NCI-H524 (cell line): Measurements from ENCODE around the gene KYAT1.
"Not testable (repeated sequence)": the region's sequence is repeated elsewhere in the genome, so short reads cannot be mapped to it uniquely, and the experiment has no call there.

Experiments used
- DNase-seq, 2 experiments: peaks; one replicate each; lab custom pipeline; 2025; lab: John Stamatoyannopoulos, UW

Gene KYAT1

DNA sequence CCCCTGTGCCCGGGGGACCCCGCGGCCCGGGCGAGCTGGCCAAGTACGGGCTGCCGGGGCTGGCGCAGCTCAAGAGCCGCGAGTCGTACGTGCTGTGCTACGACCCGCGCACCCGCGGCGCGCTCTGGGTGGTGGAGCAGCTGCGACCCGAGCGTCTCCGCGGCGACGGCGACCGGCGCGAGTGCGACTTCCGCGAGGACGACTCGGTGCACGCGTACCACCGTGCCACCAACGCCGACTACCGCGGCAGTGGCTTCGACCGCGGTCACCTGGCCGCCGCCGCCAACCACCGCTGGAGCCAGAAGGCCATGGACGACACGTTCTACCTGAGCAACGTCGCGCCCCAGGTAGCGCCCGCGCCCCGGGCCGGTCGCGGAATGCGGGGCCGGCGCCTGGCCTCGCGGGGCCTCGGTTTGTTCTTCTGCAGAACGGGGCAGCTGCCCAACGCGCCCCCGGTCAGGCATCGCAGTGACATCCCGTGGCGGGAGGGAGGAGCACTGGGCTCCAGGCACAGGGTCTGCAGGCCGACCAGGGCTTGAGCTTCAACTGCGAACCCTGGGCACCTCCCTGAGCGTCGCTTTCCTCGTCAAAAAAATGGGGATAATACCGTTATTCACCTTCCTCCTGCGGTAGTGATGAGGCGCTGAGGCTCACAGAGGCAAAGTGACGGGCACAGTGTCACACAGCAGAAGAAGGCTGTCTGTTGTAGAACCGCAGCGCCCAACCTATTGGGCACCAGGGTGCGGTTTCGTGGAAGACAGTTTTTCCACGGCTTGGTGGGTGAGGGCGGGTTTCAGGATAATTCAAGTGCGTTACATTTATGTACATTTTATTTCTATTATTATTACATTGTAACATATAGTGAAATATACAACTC lies 62.7 kb downstream of the KYAT1 start:
- peak; percentile 44 to 65 for DNase-seq

DNA sequence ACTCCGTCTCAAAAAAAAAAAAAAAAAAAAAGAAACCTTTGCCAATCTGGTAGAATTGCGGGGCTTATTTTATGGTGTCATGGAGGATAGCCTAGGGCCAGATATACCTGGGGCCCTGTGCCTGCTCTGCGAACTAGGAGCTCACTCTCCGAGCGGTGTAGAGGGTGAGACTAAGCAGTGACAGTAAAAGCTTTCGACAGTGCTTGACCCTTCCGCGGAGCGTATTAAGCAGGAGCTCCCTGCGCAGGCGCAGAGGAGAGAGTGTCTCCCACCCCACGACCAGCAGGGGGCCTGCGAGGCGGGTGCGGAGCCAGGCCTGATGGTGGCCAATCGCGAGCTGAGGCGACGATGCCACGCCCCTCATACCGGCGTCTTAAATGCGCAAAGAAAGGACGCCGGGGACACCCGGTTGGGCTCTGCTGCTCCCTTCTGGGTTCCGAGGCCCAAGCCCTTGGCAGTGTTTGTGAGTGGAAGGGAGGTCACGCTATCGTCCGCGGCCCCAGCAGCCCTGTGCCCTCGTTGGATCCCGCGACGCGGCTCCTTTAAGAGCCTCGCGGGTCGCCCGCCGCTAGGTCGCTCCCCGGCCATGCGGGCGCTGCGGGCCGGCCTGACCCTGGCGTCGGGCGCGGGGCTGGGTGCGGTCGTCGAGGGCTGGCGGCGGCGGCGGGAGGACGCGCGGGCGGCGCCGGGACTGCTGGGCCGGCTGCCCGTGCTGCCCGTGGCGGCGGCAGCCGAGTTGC lies 63.5 kb downstream of the KYAT1 start, which contains the start of gene ENDOG:
Gene ENDOG, plus strand, starts transcription at position 402 of the 740 bp plus-strand sequence. Its CDS starts 185 bp downstream, at position 587.
- peak; percentile 99 for DNase-seq

DNA sequence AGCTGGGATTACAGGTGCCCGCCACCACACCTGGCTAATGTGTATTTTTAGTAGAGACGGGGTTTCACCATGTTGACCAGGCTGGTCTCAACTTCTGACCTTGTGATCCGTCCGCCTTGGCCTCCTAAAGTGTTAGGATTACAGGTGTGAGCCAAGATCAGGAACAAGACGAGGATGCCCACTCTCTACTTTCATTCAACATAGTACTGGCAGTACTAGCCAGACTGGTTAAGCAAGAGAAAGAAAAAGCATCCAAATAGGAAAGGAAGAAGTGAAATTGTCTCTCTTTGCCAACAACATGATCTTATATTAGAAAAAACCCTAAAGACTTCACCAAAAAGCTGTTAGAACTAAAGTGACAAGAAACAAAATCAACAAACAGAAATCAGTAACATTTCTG lies 70.9 kb downstream of the KYAT1 start:
- no peak for DNase-seq

DNA sequence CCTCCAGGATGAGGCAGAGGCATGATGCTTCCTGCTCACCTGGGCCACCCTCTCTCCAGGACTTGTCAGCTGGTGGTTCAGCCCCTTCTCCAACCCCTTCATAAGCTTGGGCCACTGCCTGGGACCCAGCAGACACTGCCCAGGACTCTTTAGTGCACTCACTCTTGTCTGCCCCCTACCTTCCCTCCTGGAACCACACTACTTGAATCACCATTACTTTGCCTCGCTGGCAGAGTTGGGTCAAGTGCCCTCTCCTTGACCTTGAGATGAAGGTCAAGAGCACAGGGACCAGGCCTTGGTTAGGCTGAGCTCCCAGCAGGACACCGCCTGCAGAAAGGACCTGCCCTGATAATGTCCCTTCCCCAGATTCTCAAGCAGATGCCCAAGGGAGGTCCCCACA lies 71.9 kb downstream of the KYAT1 start:
- DNase-seq, result no peak

DNA sequence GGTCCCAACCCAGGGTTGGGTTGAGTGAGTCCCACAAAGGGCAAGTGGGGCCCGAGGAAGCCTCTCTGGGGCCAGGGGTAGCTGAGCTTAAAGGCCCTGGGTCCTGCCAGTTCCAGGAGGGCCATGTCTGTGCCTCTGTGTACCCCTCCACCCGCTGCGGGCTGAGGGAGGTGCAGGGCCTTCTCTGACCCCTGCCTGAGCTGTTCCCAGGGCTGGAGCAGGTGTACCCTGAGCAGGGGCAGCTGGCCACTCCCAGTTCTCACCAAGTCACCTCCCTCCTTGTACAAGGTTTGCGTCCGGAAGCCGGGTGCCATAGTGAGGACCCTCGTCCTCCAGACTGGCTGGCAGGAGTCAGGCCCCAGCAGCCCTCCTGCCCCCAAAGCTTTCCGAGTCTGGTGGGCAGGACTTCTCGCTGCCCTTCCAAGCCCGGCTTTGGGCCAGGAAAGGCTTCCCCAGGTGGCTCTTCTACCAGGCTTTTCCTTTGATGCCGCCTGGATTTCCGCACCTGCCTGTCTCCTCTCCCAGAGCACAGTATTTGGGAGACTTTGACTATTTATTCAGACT lies 72.6 kb downstream of the KYAT1 start:
- DNase-seq, result no peak

DNA sequence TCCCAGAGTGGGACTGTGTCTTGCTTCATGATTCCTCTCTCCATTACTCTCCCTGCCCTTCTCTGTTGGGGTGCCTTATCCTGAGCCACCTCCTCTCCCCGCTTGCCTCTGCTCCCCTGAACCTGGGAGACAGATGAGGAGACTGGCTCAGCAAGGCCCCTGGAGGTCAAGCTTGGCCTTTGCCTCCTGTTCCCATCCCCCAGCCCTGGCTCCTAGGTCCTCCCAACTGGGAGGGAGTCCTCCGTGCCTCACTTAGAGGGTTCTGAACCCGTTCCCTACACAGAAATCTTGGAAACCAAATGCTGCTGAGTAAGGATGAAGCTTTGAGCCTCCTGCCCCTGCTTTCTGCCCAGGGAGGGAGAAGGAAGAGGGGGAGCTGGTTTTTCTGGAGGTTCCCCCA lies 73.2 kb downstream of the KYAT1 start:
- no peak for DNase-seq

DNA sequence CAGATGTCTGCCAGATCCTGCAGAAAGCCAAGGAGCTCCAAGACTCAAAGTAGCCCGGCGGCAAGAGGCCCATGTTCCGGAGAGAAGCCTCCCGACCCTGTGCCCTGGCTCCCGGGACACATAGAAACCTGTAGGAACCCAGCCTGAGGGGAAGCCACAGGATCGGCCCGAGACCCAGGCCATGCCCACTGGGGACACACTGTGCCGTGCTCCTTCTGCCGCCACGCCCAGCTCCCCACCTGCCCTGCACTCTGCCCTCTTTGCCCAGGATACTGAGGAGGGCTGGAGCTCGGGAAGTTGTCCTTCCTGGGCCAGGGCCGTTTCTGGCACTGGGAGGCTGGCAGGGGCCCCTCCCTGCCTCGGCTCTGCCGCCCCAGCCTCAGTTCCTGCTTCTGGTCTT lies 73.9 kb downstream of the KYAT1 start:
- no peak for DNase-seq

DNA sequence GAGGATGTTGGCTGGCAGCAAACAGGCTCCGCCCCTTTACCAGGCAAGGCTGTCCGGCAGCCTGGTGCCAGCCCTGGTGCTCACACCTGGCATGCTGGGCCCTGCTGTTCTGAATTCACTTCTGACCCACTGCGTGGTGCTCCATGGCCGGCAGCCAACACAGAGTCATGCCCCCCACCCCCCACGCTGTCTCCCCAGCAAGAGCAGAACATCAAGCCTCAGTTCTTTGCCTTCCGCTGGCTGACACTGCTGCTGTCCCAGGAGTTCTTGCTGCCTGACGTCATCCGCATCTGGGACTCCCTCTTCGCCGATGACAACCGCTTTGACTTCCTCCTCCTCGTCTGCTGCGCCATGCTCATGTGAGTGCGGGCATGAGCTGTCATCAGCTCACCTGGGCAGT lies 76.1 kb downstream of the KYAT1 start:
- DNase-seq, result no peak

DNA sequence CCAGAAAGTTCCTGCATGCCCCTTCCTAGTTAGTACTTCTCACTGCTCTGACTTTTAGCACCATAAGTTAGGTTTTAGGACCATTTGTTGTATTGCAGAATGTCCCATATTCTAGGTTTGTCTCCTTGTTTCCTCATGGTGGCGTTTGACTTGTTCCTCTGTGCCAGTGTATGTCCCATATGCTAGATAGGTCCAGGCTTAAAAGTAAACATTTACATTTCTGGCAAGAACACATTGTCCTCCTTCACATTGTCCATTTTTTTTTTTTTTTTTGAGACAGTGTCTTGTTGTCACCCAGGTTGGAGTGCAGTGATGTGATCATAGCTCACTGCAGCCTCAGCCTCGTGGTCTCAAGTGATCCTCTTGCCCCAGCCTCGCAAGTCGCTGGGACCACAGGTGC lies 79.3 kb downstream of the KYAT1 start:
- no peak for DNase-seq

DNA sequence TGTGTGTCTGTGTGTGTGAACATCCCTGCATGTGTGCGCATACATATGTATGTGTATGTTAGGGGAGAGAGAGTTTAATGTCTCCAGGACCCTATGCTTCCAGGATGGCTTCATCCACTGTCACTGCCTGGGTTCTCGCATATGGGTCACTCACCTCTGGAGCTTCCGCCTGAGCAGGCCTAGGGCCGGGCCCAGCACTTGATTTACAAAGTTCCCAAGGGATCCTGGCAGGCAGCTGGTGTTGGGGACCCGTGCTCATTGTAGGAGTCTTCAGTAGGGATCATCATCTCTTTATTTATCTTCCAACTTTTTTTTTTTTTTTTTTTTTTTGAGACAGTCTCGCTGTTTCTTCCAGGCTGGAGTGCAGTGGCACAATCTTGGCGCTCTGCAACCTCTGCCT lies 81.7 kb downstream of the KYAT1 start:
- no peak for DNase-seq

DNA sequence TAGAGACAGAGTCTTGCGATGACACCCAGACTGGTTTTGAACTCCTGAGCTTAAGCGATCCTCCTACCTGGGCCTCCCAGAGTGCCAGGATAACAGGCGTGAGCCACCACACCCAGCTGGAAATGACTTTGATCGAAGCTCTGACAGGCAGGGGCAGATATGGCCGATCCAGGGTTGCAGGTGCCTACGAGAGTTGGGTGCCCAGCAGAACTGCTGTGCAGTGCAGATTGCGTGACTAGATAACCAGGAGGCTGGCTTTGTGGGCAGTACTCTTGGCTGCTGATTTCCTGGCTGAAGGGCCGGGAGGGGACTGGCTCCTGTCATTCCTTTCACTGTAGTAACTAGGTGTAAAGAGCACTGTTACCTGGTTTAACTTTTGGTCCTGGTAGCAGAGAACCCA lies 82.9 kb downstream of the KYAT1 start:
- no peak for DNase-seq

DNA sequence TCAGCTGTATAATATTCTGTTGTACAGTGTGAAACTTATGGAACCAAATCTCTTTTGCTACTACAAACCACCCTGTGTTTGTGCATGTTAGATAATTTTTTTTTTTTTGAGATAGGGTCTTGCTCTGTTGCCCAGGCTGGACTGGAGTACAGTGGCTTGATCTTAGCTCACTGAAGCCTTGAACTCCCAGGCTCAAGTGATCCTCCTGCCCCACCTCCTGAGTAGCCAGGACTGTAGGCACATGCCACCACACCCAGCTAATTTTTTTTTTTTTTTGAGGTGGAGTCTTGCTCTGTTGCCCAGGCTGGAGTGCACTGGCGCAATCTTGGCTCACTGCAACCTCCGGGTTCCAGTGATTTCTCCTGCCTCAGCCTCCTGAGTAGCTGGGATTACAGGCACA lies 86.8 kb downstream of the KYAT1 start:
- not testable (repeated sequence) for DNase-seq

DNA sequence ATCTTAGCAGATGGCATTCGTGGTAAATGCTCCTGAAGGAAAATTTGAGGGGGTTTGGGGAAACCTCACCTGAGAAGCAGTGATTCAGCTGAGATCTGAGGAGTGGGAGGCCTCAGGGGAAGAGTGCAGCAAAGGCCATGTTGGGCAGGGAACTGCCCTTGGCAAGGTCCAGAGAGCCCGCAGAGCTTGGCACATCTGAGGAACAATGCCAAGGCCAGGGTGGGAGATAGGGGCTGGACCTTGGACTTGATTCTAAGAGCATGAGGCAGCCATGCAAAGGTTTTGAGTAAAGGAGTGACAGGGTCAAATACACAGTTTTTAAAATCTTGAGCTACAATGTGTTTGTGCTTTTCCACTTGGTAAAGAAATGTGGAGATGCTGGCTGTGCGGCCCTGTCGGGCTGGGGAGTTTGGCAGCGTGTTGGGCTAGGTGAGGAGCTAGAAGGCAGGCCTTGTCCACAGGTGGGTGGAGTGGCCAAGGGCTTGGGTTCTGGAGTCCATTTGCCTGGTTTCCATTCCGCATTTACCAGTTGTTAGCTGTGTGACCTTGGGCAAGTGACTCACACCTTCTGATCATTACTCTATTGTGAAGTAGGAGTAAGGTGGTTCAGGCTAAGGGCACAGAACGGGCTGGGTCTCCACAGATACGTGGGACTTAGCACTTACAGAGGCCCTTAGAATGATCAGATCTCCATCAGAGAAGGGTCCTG lies 88.6 kb downstream of the KYAT1 start:
- DNase-seq, result no peak

DNA sequence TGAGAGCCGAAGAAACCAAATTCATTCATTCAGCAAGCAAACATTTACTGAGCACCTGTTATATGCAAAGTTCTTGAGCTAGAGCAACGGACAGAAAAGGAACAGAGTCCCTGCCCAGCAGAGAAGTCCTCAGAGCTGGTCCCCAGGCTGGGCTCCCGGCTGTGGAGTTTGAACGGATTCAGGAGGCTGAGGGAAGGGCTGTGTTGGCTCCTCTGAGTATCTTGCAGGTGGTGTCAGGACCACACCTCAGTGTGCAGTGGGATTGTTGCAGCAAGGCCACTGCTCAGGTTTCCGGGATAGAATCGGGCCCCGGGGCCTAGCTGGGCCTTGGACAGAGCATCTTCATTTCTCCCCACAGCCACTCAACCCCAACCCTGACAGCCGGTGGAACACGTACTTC lies 89.6 kb downstream of the KYAT1 start:
- no peak for DNase-seq

DNA sequence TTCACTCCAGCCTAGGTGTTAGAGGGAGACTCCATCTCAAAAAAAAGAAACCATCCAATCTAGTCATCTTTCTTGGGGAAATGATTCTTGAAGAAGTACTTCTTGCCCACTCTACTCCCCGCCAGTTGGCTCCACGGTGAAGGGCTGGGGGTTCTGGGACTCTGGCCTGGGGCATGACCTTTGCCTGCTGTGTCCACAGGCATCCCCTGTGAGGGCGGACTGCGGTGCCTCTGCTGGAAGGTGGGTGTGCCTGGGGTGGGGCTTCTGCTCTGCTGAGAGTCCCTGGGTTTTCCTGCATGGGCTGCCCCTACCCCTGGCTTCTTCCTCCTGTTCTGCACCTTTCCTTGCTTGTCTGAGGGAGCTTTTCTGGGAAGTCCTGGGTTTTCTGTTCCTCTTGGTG lies 91.2 kb downstream of the KYAT1 start:
- DNase-seq, result no peak

DNA sequence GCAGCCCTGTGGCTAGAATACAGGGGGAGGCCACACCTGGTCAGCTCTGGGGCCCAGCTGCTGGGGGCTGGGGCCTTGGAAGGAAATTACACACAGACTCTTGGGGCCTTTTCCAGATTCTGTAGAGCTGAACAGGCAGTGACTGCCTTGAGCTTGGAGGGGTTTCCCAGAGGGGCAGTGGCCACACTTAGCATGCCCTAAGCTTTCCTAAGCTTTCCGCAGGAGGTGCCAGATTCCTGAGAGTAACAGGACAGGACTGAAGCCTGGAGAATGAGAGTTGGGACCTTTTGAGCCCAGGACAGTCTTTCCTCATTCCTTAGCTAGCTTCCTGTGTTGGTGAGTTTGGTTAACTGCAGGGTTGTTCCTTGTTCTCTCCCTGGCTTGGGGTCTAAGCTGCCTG lies 93.3 kb downstream of the KYAT1 start:
- DNase-seq, result no peak

DNA sequence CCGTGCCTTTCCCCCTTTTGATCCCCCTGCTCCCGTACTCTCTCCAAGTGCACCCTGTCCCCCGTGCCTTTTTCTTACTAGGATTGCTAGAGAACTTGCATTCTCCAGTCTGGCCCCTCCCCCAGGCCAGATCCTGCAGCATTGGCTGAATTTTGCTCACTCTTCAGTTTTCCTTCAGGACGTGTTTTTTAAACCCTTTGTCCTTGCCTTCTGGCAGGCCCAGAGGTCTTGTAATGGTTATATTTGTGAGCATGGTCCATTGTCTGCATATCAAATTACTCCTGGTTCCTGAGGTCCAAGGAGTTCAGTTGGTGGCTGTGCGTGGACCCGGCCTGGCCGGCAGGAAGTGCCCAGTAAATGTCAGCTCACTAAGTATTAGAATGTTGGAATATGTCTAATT lies 94.1 kb downstream of the KYAT1 start:
- no peak for DNase-seq

DNA sequence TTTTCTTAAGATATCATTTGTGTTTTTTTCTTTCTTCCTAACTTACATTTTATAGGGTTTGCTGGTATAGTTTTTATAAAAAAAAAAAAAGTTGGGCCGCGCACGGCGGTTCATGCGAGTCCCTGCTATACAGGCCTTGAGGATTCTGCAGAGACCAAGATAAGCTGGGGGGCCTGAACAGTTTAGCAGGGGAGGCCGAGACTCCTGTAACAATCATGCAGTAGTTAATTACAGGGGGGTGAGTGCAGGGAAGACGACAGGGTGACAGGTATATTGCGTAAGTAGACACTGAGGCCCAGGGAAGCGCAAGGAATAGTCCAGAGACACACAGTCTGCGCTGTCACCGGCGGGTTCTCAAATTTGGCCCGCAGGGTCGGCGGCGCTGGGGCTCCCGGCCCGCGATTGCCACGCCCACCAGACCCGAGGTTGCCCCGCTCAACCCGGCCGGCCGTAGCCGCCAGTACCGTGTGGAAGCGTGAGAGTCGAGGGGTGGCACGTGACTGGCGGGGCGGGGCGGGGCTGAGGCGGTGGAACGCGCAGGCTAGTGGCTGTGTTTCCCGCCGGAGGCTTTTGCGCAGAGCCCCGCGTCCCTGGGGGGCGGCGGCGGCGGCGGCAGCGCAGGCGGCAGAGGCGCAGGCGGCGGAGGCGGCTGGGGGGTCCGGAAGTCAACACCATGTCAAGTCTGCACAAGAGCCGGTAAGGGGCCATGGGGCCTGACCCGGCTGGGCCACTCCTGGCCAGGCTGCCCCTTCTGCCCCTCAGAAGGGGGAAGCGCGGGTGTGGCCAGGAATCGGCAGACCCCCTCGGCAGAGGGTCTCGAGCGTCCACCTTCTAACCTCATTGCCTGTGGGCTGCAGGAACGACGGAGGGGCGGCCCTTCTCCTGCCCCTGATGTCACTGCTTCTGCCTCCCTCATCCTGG lies 94.8 kb downstream of the KYAT1 start, which contains the start of gene TBC1D13:
Gene TBC1D13, plus strand, starts transcription at position 573 of the 921 bp plus-strand sequence. Its CDS starts 101 bp downstream, at position 674.
- peak; percentile 78 to 82 for DNase-seq

DNA sequence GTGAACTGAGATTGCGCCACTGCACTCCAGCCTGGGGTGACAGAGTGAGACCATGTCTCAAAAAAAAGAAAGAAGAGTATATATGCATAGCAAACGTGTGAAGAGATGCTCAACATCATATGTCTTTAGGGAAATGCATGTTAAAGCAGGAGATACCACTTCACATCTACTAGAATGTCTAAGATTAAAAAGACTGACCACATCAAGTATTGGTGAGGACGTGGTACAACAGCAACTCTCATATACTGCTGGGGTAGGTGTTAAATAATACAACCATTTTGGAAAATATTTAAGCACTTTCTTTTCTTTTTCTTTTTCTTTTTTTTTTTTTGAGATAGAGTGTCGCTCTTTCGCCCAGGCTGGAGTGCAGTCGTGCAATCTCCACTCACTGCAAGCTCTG lies 96.3 kb downstream of the KYAT1 start:
- DNase-seq, result no peak
